RWPE2 (cell line): Measurements from ENCODE around the gene KRTAP10-11.

Experiments
- ATAC-seq: fragments of 200-7000 bp; cut with Tn5 transposase; 3 replicates; pipeline ENCODE4 v1.9.1; 2021; ENCODE audit warnings: low read depth
- DNase-seq: peaks from one replicate; pipeline ENCODE4 v3.0.0-alpha.2; 2020; ENCODE audit warnings: low spot score
- H3K27ac ChIP-seq: fragments of 450-650 bp; 2 replicates; pipeline ENCODE4 v1.5.1; 2017; ENCODE audit warnings: mild to moderate bottlenecking; ENCODE audit not compliant: poor library complexity, severe bottlenecking
- H3K27me3 ChIP-seq: fragments of 250-450 bp; sonication (Bioruptor Pico); 2 replicates; pipeline ENCODE4 v1.5.1; 2021; ENCODE audit warnings: mild to moderate bottlenecking, moderate library complexity; ENCODE audit not compliant: insufficient read depth, poor library complexity, severe bottlenecking
- H3K36me3 ChIP-seq: fragments of 250-450 bp; sonication (Bioruptor Pico); 2 replicates; pipeline ENCODE4 v1.5.1; 2020; ENCODE audit warnings: low read depth, mild to moderate bottlenecking, moderate library complexity
- H3K4me1 ChIP-seq: fragments of 250-450 bp; sonication (Bioruptor Pico); 2 replicates; pipeline ENCODE4 v1.5.1; 2021; ENCODE audit warnings: mild to moderate bottlenecking, moderate library complexity; ENCODE audit not compliant: insufficient read depth, poor library complexity, severe bottlenecking
- H3K4me3 ChIP-seq: fragments of 250-450 bp; sonication (Bioruptor Pico); 2 replicates; pipeline ENCODE4 v1.5.1; 2021; ENCODE audit warnings: mild to moderate bottlenecking, moderate library complexity; ENCODE audit not compliant: severe bottlenecking
- H3K9me3 ChIP-seq: fragments of 250-450 bp; sonication (Bioruptor Pico); 2 replicates; pipeline ENCODE4 v1.5.1; 2021; ENCODE audit warnings: mild to moderate bottlenecking, moderate library complexity; ENCODE audit not compliant: severe bottlenecking
- CTCF ChIP-seq: fragments of 450-650 bp; IDR thresholded peaks from one replicate; pipeline ENCODE4 v1.5.1; 2017; ENCODE audit warnings: mild to moderate bottlenecking, moderate library complexity; ENCODE audit not compliant: poor library complexity, severe bottlenecking

Gene KRTAP10-11

GRCh38 chr21:44615911-44616590, 30.2 kb upstream of the KRTAP10-11 start:
- no peak overlapping the region for H3K4me3 ChIP-seq
- H3K4me1 ChIP-seq, result no peaks in the 10 kb centered on the region
- no peak for TF ChIP-seq CTCF
- peaks cover 21% of the 10 kb centered on the region for H3K27me3 ChIP-seq
- no peak for DNase-seq
- no peak for ATAC-seq
- no peaks in the 10 kb centered on the region for H3K36me3 ChIP-seq
- no peak overlapping the region for H3K27ac ChIP-seq
- H3K9me3 ChIP-seq, result no peaks in the 10 kb centered on the region

- peaks cover 21% of the 10 kb centered on the region for H3K27me3 ChIP-seq
- ATAC-seq, result peak; percentile 44; the same call in 1 of the 3 replicates
- no peak for DNase-seq
- H3K36me3 ChIP-seq, result no peaks in the 10 kb centered on the region
- H3K4me1 ChIP-seq, result no peaks in the 10 kb centered on the region
- TF ChIP-seq CTCF, result no peak
- H3K4me3 ChIP-seq, result no peak overlapping the region
- no peaks in the 10 kb centered on the region for H3K9me3 ChIP-seq
- H3K27ac ChIP-seq, result no peak overlapping the region
Measured at GRCh38 chr21:44616591-44616926, 29.7 kb upstream of the KRTAP10-11 start.

GRCh38 chr21:44617071-44617501, 29.1 kb upstream of the KRTAP10-11 start:
- H3K27ac ChIP-seq, result no peak overlapping the region
- no peaks in the 10 kb centered on the region for H3K4me1 ChIP-seq
- H3K4me3 ChIP-seq, result no peak overlapping the region
- no peak for DNase-seq
- no peaks in the 10 kb centered on the region for H3K9me3 ChIP-seq
- H3K27me3 ChIP-seq, result peaks cover 21% of the 10 kb centered on the region
- no peaks in the 10 kb centered on the region for H3K36me3 ChIP-seq
- no peak for ATAC-seq
- no peak for TF ChIP-seq CTCF

GRCh38 chr21:44618504-44618903, 27.7 kb upstream of the KRTAP10-11 start:
- DNase-seq (no peak), ATAC-seq (no peak)
- Histone ChIP-seq H3K4me1 (no peaks in the 10 kb centered on the region), H3K27me3 (peaks cover 21% of the 10 kb centered on the region), H3K27ac (no peak overlapping the region), H3K9me3 (peaks cover 2% of the 10 kb centered on the region), H3K4me3 (no peak overlapping the region), H3K36me3 (no peaks in the 10 kb centered on the region)
- no peak for TF ChIP-seq CTCF

GRCh38 chr21:44618909-44619308, 27.3 kb upstream of the KRTAP10-11 start:
- Histone ChIP-seq H3K4me3 (no peak overlapping the region), H3K36me3 (no peaks in the 10 kb centered on the region), H3K9me3 (peaks cover 6% of the 10 kb centered on the region), H3K4me1 (no peaks in the 10 kb centered on the region), H3K27ac (no peak overlapping the region), H3K27me3 (peaks cover 21% of the 10 kb centered on the region)
- ATAC-seq, result no peak
- no peak for DNase-seq
- no peak for TF ChIP-seq CTCF
